ENCODE data around the gene RABL6.
"Not testable (repeated sequence)": the region's sequence is repeated elsewhere in the genome, so short reads cannot be mapped to it uniquely, and the experiment has no call there.

The RABL6 gene

DNA sequence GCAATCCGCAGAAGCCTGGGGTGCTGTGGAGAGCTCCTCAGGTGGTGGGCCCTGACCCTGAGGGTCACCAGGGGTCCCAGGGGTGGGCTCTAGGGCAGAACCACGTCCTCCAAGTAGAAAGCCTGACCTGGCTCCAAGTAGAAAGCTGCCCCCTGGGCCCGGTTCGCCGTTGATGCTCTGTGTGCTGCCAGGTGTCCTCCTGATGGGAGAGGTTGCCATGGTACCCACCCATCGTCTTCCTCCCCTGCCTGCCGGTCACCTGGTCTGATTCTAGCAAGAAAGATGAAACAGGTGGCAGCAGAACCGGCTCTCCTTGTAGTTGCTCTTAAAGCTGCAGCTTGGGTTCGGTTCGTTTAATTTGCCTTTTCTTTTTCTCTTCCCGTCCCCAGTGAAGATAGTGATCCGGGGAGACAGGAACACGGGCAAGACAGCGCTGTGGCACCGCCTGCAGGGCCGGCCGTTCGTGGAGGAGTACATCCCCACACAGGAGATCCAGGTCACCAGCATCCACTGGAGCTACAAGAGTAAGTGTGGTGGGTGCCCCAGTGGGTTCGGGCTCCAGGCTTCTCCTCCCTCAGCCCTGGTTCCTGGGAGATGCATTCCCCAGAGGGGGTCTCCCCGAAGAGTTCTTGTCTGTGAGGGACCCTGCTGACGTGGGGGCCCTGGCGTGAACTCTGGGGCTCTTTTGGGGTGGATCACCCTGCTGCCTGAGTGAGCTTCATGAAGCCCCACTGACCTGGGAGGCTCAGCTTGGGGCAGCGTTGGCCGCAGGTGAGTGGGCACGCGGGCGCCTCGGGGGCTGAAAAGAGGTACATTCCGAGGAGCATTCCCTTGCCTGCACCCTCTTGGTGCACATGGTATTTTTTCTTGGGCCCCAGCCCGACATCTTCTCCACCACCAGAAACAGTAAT, 15.6 kb downstream of the RABL6 start:
- DNase-seq, result no peak

DNA sequence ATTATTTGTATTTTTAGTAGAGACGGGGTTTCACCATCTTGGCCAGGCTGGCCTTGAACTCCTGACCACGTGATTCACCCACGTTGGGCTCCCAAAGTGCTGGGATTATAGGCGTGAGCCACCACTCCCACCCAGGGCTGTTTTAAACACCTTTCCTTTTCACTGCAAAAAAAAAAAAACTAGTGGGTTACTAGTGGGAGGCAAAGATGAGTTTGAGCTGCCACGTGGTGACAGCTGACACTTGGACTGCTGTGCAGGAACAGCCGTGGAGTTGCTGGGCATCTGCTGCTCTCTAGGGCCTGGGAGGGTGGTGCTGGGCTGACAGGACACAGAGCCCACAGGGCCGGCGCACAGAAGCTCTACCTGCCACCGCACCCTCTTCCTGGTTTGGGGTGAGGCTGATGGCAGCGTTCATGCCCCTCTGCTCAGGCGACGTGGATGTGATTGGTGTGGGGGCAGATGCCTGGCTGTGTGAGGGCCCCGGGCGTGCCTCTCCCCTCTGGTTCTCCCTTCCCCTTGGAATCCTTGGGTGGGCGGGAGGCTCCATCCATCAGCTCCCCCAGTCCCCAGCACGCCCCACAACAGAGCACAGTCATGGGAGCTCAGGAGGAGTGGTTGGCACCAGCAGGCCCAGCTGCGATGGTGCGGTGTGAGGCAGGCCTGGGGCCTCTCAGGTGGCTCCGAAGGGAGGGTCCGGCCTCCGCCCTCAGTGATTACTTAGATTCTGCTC, 16.9 kb downstream of the RABL6 start:
- no peak for DNase-seq

DNA sequence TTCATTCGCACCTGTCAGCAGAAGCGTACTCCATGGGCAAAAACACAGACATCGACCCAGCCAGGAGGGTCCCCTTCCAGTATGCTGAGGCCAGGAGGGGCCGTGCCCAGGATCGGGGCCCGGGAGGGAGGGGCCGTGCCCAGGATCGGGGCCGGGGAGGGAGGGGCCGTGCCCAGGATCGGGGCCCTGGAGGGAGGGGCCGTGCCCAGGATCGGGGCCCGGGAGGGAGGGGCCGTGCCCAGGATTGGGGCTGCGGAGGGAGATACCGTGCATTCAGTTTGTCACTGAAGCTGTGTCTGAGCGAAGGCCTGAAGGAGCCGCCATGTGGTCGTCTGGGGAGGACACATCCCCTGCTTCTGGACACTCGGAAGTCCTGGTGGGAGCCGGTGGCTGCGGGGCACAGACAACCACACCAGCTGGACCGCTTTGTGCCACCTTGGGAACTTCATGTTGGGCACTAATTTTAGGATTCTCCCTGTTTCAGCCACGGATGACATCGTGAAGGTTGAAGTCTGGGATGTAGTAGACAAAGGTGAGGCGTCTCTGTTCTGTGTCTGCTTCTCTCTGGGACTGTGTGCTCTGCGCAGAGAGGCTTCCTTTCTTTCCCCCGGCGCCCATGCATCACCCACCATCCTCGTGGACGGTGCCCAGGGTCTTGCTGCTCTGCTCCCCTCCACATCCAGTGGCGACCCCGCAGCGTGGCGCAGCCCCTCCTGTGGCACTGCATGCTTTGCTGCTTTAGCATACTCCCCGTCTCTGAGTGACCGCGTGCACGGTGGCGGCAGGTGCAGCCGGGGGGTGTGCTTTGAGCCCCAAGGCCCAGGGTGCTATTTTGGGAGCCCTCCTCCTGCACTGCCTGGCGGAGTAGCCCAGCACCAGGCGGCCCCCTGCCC, 17.8 kb downstream of the RABL6 start:
- DNase-seq, result no peak

DNA sequence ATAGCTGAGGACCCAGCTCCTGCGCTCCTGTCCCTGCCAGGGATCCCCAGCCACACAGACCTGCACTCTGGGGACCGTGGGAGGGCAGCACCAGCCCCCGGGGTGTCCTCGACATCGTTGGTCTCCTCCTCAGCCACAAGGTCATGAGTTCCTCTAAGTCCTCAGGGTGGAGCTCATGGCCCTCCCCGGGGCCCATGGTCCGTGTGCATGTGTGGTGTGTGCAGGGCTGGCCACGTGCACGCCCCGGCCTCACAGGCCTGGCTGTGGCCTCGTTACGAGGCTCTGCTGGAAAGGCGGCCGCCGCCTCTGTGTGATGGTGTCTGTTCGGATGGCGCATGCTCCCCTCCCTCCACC, 18.4 kb downstream of the RABL6 start:
- no peak for DNase-seq

DNA sequence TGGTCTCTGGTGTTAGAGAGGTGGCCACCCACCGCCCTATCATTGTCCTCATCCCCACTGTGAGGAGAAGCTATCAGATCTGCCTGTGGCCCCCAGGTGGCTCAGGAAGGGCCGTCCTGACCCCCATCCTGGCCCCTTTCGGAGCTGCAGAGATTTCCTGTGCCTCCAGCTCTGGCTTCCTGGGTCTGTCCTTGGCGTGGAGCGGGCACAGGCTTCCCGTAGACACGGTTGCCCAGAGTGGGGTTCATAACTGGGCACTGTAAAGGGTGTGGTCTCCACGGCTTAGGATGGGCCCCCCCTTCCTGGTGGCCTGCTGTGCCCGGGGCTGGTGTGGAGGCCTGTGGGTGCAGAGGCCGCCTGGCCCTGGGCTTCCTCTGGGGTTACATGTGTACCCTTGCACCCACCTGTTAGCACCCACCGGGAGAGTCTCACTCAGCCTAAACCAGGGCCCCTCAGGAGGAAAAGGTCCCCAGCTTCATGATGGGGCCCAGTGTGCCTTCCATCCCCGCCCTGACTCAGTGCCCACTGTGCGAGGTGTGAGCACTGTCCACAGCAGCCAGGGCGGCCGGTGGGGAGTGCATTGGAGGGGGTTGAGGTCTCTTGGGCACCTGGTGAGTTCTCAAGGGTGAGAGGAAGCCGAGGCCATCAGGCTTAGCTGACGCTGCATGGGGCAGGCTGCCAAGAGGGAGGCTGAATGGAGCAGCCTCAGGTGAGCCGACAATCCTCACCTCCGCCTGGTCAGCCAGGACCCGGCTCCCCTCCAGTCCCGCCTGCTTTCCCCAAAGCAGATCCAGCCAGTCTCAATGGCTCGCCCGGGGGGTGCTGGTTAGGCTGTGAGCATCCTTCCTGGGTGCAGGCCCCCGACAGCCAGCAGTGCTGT, 19.2 kb downstream of the RABL6 start:
- no peak for DNase-seq

DNA sequence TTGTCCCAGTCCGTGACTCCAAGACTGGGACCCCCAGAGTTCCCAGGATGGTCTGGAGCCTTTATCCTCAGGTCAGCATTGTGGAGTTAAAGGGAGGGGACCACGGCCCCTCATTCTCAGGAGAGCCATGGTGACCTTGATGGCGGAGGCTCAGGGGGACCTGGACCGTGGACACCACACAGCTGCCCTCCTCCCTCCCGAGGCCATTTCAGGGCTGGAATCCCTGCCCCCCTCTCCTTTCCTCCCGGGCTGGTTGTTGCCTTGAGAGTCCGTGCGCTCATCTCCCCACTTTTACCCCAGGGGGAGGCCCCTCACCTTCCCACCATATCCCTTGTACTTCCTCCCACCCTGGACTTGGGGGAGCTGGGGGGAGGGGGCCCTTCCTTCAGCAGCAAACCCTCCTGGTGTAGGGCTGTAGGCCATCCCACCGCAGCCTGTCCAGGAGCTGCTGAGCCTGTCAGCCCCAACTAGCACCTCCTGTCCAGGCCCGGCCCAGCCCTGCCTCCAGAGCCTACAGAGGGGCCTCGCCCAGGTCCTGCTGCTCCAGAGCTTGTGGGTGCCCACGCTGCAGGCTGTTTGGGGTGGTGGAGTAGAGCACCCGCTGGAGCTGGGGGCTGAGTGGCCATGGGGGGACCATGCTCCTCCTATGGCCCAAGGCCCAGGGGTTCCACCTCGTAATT, 20.2 kb downstream of the RABL6 start:
- no peak for DNase-seq

DNA sequence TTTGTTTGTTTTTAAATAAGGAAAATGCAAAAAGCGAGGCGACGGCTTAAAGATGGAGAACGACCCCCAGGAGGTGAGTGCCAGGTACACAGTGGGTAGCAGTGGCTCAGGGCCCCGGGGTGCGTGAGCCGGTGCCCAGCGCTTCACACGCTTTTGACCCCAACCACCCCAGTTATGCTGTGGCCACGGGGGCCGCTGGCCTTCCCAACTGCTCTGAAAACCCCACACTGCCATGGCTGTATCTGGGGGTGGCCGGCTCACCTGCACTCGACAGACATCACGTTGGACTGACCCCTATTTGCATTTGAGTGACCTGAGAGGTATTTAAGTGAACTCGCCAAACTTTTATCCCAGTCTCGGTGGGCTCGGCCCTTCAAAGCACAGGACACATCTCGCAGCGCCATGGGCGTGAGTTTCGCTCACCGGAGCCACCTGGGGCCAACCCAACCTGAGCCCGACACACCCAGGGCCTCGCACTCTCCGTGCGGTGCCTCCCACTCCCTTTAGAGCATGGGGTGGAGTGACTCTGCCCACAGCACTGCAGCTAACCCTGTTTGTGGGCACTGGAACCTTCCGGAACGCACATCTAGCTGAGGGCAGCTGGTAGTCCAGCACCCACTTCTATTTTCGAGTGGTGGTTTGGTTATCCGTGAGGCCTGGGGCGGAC, 20.9 kb downstream of the RABL6 start:
- DNase-seq, result no peak

DNA sequence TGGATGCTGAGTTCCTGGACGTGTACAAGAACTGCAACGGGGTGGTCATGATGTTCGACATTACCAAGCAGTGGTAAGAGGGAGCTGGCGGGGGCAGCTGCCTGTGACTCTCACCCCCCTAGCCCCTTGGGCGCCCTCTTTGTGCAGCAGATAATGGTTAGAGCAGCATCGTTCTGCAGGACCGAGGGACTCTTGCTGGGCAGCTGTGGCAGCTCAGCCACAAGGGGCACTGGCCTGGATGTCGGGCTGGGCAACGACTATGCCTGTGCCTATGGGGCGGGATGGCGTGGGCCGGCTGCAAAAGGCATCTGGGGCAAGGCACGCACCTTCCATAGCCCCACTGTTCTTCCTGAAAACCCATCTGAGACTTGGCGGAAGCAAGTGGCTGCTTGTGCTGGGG, 21.7 kb downstream of the RABL6 start:
- DNase-seq, result no peak

DNA sequence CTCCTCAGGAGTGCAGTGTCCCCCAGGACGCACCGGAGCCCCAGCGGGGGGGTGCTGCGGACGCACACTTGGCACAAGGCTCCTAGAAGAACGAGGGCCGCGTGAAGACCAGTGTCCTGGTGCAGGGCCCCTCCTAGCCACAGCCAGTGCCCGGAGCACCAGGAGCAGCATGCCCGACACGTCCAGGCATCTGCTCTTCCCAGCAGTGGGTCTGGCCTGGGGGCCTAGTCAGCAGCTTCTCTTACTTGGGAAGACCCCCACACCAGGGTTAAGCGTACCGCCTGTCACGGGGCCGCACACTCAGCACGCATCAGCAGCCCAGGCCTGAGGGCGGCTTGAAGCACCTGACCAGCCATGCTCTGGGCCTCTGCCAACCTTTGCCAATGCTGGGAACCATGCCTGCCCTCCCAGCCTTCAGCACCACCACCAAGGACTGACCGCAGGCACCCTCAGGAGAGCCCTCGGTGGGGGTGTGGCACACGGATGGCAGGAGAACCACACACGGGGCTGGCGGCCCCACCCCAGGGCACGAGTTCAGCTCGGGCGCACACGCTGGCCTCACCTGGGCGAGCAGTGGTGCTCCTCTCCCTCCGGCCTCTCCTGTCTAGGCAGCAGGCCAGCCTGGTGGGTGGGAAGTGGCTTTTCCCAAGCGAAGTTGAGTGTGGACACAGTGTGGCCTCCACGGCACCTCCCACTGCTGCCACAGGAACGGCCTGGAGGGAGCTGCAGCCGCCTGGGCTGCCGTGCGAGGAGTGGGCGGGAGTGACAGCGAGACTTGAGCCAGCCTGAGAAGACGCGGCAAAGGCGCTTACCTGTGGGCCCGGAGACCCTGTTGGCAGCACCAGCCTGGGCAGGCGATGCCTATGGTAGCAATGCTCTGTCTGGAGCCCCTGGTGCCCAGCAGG, 22.5 kb downstream of the RABL6 start:
- DNase-seq, result no peak

DNA sequence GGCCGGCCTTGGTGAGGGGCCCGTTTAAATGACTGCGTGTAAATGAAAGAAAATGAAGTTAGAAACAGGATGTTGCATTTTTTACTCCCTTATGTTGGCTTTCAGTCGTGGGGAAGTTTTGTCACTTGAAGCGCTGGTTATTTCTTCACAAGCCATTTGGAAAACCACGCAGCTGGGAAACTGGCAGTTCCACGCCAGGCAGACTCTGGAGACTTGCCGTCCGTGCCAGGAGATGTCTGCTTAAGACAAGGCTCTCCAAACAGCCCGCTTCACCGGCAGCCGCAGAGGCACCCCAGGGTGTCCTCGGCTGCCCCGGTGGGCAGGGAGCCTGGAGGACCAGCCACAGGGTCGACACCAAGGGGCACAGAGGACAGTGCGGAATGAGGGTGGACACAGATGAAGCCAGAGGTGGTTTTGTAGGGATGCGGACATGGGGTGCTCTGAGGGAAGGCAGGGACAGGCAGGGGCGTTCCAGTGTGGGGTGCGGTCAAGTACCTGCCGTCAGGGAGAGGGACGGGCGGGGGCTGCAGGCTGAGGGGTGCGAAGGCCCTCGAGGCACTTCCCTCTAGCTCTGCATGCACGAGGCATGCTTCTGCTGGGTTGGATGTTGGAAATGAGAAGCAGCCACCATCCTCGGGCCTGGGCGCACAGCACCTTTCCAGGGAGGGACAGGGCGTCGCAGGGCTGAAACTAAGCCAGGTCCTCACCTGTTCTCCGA, 23.4 kb downstream of the RABL6 start:
- DNase-seq, result no peak

DNA sequence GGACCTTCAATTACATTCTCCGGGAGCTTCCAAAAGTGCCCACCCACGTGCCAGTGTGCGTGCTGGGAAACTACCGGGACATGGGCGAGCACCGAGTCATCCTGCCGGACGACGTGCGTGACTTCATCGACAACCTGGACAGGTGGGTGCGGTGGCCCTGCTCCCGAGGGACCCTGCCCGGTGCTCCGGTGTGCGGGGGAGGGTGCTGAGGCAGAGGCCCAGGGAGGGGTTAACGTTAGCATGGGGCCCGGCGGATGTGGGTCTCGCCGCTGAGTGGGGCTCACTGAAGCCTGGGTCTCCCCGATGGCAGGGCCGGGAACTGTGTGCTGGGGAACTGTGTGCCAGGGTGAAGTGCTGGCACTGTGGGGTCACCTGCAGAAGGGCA, 24.0 kb downstream of the RABL6 start:
- no peak for DNase-seq

DNA sequence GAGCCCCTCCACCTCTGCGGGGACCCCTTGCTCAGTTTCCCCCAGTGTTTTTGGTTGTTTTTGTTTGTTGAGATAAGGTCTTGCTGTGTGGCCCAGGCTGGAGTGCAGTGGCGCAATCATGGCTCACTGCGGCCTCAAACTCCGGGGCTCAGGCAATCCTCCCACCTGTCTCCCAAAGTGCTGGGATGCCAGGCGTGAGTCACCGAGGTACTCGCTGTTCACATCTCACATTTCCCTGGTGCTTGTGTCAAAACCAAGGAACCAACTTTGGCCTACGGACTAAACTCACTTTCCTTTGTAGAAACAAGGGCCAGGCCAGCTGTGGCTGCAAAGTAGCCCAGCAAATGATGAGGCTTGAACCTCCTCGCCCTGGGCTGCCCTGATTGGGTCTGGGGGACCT, 24.8 kb downstream of the RABL6 start:
- no peak for DNase-seq

DNA sequence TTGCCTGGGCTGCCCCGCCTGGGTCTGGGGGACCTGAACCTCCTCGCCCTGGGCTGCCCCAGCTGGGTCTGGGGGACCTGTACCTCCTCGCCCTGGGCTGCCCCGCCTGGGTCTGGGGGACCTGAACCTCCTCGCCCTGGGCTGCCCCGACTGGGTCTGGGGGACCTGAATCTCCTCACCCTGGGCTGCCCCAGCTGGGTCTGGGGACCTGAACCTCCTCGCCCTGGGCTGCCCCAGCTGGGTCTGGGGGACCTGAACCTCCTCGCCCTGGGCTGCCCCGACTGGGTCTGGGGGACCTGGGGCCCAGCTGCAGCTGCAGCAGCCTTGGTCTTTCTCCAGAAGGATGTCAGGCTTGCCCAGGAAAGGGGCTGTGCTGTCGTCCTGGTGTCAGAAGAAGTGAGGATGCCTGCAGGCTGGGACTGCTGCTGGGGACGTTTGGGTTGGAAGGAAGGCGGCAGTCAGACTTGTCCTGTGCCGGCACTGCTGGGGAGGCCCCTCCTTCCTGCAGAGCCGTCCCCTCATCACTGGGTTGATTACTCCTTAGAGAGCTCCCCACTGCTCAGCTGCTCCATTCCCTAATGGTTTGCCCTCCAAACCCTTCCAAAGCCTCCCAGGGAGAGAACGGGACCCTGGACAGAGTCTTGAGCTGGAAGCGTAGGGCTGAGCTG, 25.8 kb downstream of the RABL6 start:
- DNase-seq, result not testable (repeated sequence)

DNA sequence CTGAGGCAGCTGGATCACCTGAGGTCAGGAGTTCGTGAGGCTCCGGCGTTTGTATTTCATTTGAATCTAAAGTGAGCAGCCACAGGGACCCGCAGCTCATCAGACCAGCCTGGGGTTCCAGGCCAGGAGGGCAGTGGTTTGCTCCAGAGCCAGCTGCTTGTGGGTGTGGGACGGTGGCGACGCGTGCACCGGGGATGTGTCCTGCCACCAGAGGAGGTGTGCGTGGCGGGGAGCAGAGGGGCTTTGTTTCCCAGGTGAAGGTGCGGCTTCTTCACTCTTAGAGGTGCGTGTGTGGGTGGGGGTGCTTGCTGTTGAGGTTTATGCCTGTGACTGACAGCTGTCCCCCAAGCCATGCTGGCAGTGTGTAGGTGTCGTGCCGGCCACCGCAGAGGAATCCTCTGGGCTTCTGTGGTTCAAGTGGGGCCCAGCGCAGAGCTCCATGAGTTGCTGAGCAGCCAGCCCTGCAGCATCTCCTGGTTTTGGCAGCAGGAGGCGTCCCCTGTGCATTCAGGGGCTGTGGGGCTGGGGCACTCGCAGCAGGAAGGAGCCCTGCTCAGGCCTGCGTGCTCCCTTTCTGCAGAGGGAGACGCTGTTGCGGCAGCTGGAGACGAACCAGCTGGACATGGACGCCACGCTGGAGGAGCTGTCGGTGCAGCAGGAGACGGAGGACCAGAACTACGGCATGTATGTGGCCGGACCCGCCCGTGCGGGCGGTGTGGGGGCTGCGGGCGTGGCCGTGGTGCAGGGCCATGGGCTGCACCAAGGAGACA, 27.6 kb downstream of the RABL6 start:
- no peak for DNase-seq

DNA sequence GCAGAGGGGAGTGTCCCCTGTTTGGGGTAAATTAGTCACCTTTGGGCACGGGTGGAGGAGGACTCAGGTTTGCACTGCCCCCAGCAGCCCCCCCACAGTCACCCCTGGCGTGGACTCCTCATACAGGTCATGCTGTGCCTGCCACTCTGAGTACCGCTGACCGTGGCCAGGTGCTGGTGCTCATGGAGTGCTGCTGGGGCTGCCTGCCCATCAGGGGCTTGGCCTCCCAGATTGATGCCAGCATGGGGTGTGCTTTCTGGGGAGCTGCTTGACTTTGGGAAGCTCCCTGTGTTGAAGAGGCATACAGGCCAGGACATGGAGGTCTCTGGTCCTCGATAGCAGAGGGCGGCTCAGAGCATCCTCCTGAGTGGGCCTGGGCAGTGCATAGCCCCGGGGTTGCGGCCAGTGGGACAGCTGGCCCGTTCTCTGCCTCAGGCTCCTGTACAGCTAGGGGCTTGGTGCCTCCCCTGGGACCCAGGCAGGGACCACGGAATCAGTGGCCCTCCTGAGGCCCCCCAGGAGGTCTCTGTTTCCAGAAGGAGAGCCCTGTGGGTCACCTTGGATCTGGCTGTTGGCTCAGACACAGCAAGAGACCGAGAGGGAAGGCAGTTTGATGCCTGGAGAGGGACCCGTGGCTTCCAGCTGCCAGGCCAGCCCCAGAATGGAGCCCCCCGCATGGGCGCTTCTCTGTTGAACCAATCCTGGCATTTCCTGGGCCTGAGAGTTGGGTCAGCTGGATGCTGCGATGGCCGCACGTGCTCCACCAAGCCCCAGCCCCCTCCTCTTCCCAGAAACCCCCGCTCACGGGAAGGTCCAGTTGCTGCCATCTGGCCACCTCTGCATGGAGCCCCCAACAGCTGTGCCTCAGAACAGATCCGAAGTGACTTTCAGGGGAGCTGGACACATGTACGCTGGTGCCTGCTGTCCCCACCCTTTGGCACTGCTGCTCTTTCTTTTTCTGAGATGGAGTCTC, 28.5 kb downstream of the RABL6 start:
- no peak for DNase-seq

DNA sequence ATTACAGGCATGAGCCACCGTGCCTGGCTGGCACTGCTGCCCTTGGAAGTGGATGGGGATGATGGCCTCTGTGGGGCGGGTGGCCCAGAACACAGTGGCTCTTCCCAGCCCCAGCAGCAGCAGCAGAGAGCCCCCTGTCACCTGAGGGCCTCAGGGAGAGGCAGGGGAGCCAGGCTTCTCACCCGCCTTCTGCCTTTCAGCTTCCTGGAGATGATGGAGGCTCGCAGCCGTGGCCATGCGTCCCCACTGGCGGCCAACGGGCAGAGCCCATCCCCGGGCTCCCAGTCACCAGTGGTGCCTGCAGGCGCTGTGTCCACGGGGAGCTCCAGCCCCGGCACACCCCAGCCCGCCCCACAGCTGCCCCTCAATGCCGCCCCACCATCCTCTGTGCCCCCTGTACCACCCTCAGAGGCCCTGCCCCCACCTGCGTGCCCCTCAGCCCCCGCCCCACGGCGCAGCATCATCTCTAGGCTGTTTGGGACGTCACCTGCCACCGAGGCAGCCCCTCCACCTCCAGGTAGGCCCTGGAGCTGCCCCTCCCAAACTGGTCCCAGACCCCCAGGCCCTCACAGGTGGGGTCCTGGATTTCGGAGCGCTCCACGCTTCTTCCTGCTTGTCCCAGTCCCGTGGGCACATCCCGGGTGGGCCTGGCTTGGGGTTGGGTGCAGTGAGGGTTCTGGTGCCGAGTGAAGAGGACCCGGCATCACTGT, 29.6 kb downstream of the RABL6 start:
- DNase-seq, result no peak
